Gastroesophageal sphincter (tissue), 3 donors: ENCODE measurements around the gene ZNF33B.

Experiments used
- CTCF ChIP-seq, 4 experiments: fragments of 200-600 bp in 2 of 4; fragments of 450-650 bp in 2 of 4; sonication (generic) in 1 of 4; IDR thresholded peaks; one replicate each; pipeline ENCODE4 v1.5.1; 2017 to 2019; ENCODE audit warnings: antibody characterized with exemption in 4 of 4, mild to moderate bottlenecking in 2 of 4, moderate library complexity in 2 of 4
- POLR2AphosphoS5 ChIP-seq: sonication (generic); formaldehyde crosslinking; IDR thresholded peaks from one replicate; pipeline ENCODE4 v1.6.1; 2017; ENCODE audit warnings: antibody characterized with exemption

DNA sequence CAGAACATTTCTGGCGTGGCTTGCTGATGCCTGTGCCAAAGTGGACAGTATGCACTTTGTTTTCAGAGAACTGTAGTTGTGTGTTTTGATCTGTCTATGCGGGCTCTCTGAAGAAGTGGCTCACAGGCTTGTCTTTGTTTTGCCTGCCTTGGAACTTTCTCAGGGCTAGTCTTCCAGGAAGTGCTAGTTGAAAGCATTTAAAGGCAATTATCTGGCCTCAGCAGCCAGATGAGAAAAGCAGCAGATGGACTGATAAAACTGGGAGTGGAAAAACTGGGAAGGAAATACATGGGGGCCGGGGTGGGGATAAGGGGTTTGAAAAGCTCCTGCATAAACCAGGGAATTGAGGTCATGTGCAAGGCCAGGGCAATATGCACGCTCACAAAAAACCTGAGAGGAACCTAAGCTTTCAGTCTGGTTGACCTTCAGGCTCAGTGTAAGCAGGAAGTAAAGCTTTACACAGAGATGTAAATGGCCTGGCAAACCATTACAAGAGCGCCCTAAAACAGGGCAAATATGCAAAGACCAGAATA lies 94.5 kb downstream of the ZNF33B start:
- TF ChIP-seq POLR2AphosphoS5 = no peak
- TF ChIP-seq CTCF (IDR thresholded peaks at IDR 0.05) = no peak
